ENCODE data around the gene SPRY4.

DNA sequence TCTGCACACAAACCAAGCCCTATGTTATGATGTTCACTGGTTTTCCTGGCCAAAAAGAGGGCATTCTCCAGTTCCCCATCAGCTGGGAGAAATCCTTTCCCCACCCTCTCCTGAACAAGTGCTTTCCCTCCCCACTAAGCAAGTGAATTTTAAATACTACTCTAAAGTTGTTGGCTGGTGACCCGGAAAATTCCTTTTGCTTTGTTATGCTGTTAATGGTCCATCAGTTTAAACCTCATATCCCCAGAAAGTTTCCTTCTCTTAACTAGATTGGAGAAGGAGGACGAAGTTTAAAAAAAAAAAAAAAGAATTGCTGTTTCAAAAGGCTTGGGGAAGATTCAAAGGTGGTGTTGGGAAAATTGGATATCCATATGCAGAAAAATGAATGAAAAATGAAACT lies 21.9 kb upstream of the SPRY4 start:
- TF ChIP-seq, protein P1, sequence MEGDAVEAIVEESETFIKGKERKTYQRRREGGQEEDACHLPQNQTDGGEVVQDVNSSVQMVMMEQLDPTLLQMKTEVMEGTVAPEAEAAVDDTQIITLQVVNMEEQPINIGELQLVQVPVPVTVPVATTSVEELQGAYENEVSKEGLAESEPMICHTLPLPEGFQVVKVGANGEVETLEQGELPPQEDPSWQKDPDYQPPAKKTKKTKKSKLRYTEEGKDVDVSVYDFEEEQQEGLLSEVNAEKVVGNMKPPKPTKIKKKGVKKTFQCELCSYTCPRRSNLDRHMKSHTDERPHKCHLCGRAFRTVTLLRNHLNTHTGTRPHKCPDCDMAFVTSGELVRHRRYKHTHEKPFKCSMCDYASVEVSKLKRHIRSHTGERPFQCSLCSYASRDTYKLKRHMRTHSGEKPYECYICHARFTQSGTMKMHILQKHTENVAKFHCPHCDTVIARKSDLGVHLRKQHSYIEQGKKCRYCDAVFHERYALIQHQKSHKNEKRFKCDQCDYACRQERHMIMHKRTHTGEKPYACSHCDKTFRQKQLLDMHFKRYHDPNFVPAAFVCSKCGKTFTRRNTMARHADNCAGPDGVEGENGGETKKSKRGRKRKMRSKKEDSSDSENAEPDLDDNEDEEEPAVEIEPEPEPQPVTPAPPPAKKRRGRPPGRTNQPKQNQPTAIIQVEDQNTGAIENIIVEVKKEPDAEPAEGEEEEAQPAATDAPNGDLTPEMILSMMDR (IDR thresholded peaks at IDR 0.05): no peak
- no peak for TF ChIP-seq POLR2AphosphoS5 (IDR thresholded peaks at IDR 0.05)
- no peak for TF ChIP-seq POLR2A (IDR thresholded peaks at IDR 0.05)
